ENCODE results near the gene ZC3H7A. TPM values are rescaled to one million over a fixed set of nuclear protein-coding genes. Genes with fewer than 3 reads are reported as not detected.

ZC3H7A gene
- total RNA-seq, 3 donors from 2014 or later = 42.4 to 61.2 (median 59.0) TPM

DNA sequence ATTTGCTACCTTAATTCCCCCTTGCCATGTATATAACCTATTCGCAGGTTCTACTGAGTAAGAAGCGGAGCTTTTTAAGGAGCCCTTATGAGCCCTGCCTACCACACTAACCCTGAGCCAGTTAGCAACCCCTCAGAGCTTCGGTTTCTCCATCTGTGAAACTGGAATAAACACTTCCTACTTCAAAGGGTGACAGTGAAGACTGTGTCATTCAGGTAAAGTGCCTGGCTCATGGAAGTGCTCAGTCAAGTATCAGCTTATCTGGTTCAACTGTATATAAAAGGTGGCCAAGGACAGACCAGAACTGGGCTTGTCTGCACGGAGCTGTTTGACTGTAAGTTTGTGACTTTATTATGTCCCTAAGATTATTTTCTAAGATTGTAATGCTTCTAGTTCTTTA lies 85.4 kb downstream of the ZC3H7A start:
- no peaks in the 10 kb centered on the region for H3K4me1 ChIP-seq (ENCODE audit: low read depth)
- H3K36me3 ChIP-seq (ENCODE audit: low read depth) = no peaks in the 10 kb centered on the region
- ATAC-seq (no peak), DNase-seq (no peak)
- intact Hi-C loops (cut with DNase I, micrococcal nuclease) = no loop called here
- no peak overlapping the region for H3K4me3 ChIP-seq
- TF ChIP-seq, protein P1, sequence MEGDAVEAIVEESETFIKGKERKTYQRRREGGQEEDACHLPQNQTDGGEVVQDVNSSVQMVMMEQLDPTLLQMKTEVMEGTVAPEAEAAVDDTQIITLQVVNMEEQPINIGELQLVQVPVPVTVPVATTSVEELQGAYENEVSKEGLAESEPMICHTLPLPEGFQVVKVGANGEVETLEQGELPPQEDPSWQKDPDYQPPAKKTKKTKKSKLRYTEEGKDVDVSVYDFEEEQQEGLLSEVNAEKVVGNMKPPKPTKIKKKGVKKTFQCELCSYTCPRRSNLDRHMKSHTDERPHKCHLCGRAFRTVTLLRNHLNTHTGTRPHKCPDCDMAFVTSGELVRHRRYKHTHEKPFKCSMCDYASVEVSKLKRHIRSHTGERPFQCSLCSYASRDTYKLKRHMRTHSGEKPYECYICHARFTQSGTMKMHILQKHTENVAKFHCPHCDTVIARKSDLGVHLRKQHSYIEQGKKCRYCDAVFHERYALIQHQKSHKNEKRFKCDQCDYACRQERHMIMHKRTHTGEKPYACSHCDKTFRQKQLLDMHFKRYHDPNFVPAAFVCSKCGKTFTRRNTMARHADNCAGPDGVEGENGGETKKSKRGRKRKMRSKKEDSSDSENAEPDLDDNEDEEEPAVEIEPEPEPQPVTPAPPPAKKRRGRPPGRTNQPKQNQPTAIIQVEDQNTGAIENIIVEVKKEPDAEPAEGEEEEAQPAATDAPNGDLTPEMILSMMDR (IDR thresholded peaks at IDR 0.05) = no peak
- no peaks in the 10 kb centered on the region for H3K9me3 ChIP-seq

DNA sequence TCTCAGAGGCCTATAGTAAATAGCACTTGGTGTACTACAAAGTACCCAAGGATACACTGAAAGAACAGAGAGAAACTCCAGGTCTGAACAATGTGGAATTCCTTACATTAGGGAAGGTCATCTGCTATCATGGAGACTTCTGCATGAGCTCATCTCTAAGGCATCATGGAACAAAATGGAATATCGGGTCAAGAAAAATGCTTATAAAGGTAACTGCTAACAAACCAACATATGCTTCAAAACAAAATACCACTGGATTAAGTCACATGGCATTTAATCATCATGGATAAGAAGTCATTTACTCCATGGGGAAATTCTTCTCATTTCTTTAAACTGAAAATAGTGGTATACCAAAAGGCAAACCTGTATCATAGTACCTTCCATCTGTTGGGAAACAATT lies 88.6 kb downstream of the ZC3H7A start:
- DNase-seq (no peak), ATAC-seq (no peak)
- TF ChIP-seq, protein P1 (IDR thresholded peaks at IDR 0.05) = no peak
- Histone ChIP-seq H3K9me3 (no peaks in the 10 kb centered on the region), H3K4me1 (ENCODE audit: low read depth) (no peaks in the 10 kb centered on the region), H3K36me3 (ENCODE audit: low read depth) (no peaks in the 10 kb centered on the region), H3K4me3 (no peak overlapping the region)
- intact Hi-C loops (cut with DNase I, micrococcal nuclease) = no loop called here

DNA sequence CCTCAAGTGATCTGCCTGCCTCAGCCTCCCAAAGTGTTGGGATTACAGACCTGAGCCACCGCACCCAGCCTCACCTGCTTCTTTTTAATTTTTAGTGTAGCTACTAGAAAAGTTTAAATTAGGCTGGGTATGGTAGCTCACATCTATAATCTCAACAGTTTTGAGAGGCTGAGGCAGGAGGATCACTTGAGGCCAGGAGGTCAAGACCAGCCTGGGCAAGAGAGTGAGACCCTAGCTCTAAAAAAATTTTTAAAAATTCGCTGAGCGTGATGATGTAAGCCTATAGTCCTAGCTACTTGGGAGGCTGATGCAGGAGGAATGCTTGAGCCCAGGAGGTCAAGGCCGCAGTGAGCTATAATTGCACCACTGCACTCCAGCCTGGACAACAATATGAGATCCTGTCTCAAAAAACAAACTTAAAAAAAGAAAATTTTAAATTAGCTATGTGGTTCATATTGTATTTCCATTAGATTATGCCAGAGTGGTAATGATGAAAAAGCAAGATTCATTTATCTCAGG lies 89.3 kb downstream of the ZC3H7A start:
- Histone ChIP-seq H3K36me3 (ENCODE audit: low read depth) (no peaks in the 10 kb centered on the region), H3K9me3 (no peaks in the 10 kb centered on the region), H3K4me3 (no peak overlapping the region), H3K4me1 (ENCODE audit: low read depth) (no peaks in the 10 kb centered on the region)
- intact Hi-C loops (cut with DNase I, micrococcal nuclease) = no loop called here
- TF ChIP-seq, protein P1 (IDR thresholded peaks at IDR 0.05) = no peak
- no peak for DNase-seq
- ATAC-seq = no peak

DNA sequence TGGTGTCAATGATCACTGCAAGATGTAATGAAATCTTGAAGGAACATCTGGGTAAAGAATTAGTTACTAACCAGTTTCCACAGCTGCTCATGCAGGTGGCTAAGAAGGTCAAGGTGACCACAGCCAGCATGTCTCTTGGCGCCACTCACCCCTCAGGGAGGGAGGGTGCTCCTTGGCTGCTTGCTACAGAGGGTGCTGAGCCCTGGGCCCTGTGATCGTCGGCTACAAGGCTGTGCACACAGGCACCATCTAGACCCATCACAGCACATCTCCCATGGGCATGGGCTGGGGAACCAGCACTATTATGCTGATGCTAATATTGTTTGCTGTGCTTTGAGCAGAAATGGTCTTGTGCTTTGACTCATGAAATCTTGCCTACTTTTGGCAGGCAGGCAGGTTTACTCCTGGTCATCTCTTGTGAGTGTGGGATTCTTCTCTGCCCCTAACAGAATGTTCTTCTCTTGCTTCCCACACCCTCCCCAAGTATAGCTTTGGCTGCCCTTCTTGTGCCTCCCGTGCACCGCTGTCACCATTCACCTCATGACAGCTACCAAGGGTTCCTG lies 90.8 kb downstream of the ZC3H7A start:
- no peak overlapping the region for H3K4me3 ChIP-seq
- intact Hi-C loops (cut with DNase I, micrococcal nuclease) = no loop called here
- no peaks in the 10 kb centered on the region for H3K36me3 ChIP-seq (ENCODE audit: low read depth)
- no peak for DNase-seq
- no peaks in the 10 kb centered on the region for H3K9me3 ChIP-seq
- TF ChIP-seq, protein P1 (IDR thresholded peaks at IDR 0.05) = no peak
- no peaks in the 10 kb centered on the region for H3K4me1 ChIP-seq (ENCODE audit: low read depth)
- ATAC-seq = peak; percentile 48

DNA sequence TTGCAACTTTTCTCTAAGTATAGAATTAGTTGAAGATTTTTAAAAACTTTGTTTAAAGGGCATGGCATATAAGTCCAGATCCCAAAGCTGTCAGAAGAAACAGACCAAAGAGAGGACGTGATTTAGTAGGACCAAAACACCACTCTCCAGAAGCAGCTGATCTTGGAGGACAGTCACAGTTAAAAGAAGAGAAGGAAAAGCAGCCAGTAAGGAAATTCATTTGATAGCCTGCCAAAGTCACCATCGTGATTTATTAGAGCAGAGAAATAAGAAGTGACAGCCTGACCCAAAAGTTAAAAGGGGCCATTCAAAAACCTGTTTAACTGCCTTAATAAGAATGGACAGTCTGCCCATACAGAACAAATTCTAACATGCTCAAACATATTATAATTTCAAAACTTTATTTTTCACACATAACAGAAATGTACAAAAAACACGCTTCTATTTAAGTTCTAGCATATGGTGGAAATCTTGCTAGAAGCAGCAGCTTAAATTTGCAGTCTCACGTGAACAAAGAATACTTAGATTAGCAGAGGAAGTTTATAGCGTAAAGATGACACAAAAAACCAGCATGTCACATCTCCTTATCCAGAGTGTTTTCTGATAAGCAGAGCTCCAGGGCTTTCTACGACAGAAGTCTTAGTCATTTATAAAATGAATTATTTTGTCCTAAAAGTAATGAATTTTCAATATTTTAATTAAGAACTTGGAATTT lies 91.6 kb downstream of the ZC3H7A start:
- Histone ChIP-seq H3K9me3 (no peaks in the 10 kb centered on the region), H3K36me3 (ENCODE audit: low read depth) (no peaks in the 10 kb centered on the region), H3K4me1 (ENCODE audit: low read depth) (no peaks in the 10 kb centered on the region), H3K4me3 (no peak overlapping the region)
- DNase-seq = no peak
- intact Hi-C loops (cut with DNase I, micrococcal nuclease) = no loop called here
- no peak for ATAC-seq
- TF ChIP-seq, protein P1 (IDR thresholded peaks at IDR 0.05) = no peak

Other genes with a start within 250 kb of the ZC3H7A start
- 100 to 1,000 TPM; 140 to 308 (median 246) TPM for gene LITAF, start 210.3 kb downstream of the ZC3H7A start, total RNA-seq
- gene SNN, start 128.8 kb downstream of the ZC3H7A start, total RNA-seq = 10 to 100 TPM in 1 of 3 donors, 1 to 10 TPM in 2; 2.3 to 22.1 (median 4.2) TPM
- 10 to 100 TPM; 52.3 to 71.9 (median 60.3) TPM for gene TXNDC11, start 54.4 kb downstream of the ZC3H7A start, total RNA-seq
- 100 to 1,000 TPM in 1 of 3 donors, 10 to 100 TPM in 2; 81.9 to 116 (median 82.0) TPM for gene RSL1D1, start 54.3 kb upstream of the ZC3H7A start, total RNA-seq
- gene GSPT1, start 118.7 kb upstream of the ZC3H7A start, total RNA-seq = 100 to 1,000 TPM in 2 of 3 donors, 10 to 100 TPM in 1; 99.0 to 119 (median 113) TPM
- gene NPIPB2, start 144.8 kb upstream of the ZC3H7A start, total RNA-seq = 10 to 100 TPM; 11.1 to 17.6 (median 15.3) TPM
- gene TNFRSF17, start 168.0 kb upstream of the ZC3H7A start, total RNA-seq = 1 to 10 TPM; 1.2 to 3.3 (median 2.1) TPM
- 10 to 100 TPM; 21.0 to 32.2 (median 21.9) TPM for gene SNX29, start 179.5 kb upstream of the ZC3H7A start, total RNA-seq

Data from mucosa of descending colon (tissue), 3 donors.